NCI-H1417 (cell line): Measurements from ENCODE around the gene PANK4.
"Not testable (repeated sequence)": the region's sequence is repeated elsewhere in the genome, so short reads cannot be mapped to it uniquely, and the experiment has no call there.

Experiments used
- DNase-seq, 3 experiments: peaks; one replicate each; lab custom pipeline; 2025; lab: John Stamatoyannopoulos, UW

PANK4 gene

DNA sequence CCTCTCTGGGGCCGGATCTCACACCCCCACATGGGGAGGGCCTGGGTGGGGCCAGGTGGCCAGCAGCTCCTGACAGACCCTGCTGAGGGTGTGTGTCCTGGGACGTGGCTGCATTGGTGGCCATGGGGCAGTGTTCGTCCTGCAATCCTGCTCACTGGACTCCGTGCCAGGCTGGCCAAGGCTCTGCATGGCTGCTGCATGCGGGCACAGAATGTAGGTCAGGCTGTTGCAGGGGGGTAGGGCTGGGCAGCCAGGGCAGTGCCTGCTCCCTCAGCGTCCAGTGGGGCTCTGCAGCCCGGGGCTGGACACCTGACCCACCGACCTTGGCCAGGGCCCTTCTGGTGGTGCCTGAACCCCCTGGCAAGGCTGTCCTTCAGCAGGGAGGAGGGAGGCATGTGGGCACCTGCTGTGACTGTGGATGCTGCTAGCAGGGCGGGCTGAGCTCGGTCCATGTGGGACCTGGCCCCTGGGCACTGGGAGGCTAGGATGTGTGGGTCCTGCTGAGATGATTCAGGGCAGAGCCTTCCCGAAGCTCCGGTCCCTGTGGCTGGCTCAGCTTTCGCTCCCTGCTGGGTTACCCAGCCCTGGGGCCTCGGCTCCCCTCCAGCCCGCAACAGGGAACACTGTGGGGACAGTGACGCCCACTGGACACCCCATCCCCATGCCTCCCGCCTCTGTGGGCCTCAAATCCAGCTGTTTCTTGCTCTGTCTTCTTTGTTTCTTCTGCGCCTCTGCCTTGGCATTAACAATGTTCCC is 65.2 kb downstream of the PANK4 start:
- DNase-seq: no peak

DNA sequence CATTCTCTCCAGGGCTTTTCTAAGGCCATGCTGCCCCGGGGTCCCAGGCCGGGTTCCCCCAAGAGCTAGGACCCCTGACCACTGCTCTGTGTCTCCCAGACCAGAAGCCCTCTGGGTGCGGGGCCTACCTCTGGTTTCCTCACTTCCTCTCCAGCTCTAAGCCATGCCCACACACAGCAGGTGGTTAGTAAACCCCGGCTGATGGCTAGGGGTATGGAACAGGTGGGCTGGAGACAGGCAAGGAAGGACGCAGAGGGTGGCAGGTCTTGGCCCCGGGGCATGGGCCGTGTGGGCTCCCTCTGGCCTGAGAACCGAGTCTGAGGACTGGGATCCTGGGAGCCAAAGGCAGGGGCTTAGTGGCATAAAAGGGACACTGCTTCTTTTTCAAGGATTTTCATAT is 66.2 kb downstream of the PANK4 start:
- peak in 1 of 3 experiments; percentile 34 for DNase-seq

DNA sequence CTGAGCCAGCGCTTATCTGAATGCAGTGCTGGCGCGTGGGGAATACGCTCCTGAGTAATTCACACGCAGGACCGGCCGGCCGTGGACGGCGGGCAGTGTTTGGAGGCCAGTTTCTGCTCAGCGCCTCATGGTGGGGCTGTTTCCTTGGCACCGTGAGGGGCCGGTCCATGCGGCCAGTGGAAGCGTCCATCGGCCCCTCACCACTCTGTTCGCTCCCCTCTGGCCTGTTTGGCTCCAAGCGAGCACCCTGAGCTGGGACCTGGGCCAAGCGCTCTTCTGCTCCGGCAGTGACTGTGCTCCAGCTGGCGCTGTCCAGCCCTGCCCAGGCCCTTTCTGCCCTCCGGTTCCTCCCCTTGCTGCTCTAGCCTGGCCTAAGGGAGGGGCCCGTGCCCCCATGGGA is 66.6 kb downstream of the PANK4 start:
- DNase-seq: no peak

GRCh38 chr1:2459102-2459753 is 67.2 kb downstream of the PANK4 start:
- not testable (repeated sequence) for DNase-seq

DNA sequence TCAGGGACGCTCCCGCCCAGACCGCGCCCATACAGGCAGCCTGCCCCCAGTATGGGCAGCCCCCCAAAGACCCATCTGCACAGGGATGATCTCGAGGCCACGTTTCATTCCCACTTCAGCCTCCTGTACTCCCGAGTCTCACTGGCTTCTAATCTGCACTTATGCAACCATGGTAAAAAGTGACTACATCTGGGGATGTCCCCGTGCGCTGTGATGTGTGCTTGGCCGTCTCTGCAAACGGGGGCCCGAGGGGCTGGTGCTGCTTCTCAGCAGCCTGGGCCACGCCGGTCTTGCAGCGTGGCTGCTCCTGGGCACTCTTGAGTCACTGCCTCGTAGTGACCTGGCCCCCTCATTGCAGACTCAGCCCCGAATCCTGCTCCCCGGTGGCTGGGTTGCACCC is 67.7 kb downstream of the PANK4 start:
- no peak for DNase-seq
